HAP-1 (cell line): Measurements from ENCODE around the gene SLC35D3.
A peak's percentile ranks its signal among the peaks of the same experiment; 100 is the strongest.
"Not testable (repeated sequence)": the region's sequence is repeated elsewhere in the genome, so short reads cannot be mapped to it uniquely, and the experiment has no call there.

Experiments
- DNase-seq, 2 experiments: peaks; one replicate each; pipeline ENCODE4 v3.0.0-alpha.2; 2016 to 2020; ENCODE audit warnings: low spot score in 2 of 2
- H3K27me3 ChIP-seq: fragments of 250-450 bp; sonication (Bioruptor Pico); 2 replicates; pipeline ENCODE4 v1.5.1; 2020; ENCODE audit warnings: low read depth, mild to moderate bottlenecking, moderate library complexity
- H3K36me3 ChIP-seq: fragments of 250-450 bp; sonication (Bioruptor Pico); replicated peaks from 2 replicates; pipeline ENCODE4 v1.5.1; 2020; ENCODE audit warnings: mild to moderate bottlenecking
- H3K4me1 ChIP-seq: fragments of 250-450 bp; sonication (Bioruptor Pico); 2 replicates; pipeline ENCODE4 v1.5.1; 2020; ENCODE audit warnings: mild to moderate bottlenecking
- H3K4me3 ChIP-seq: fragments of 250-450 bp; sonication (Bioruptor Pico); 2 replicates; pipeline ENCODE4 v1.5.1; 2020; ENCODE audit warnings: mild to moderate bottlenecking, moderate library complexity
- H3K9me3 ChIP-seq: fragments of 250-450 bp; sonication (Bioruptor Pico); 2 replicates; pipeline ENCODE4 v1.5.1; 2020; ENCODE audit warnings: mild to moderate bottlenecking, moderate library complexity
- in situ Hi-C: fragments of 300-500 bp; cut with MboI; formaldehyde crosslinking; loops from 3 replicates; pipeline ENCODE4 v1.14.3; 2020; ENCODE audit warnings: low sequenced_read_pairs, inconsistent platforms, mixed read lengths

SLC35D3 gene

DNA sequence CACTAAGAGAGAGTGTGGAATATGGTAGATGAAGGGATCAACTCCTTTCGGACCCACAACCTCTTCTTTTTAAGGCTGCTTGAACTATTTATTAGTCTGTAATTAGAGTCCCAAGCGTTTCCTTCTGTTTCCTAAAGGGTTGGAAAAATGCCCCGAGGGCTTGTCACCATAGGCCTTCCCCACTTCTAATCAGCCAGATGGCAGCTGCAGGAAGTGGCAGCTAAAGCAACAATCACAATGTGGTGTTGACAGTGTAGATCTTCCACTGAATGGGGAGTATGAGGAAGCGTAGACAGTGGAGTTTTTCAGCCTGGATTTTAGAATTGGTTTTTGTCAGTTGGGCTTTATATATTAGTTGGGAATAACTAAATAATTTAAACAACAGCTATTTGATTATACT is 40.6 kb downstream of the SLC35D3 start:
- peak; percentile 25 to 53 for DNase-seq
- Histone ChIP-seq H3K4me1 (no peaks in the 10 kb centered on the region), H3K36me3 (no peaks in the 10 kb centered on the region), H3K9me3 (no peaks in the 10 kb centered on the region), H3K4me3 (no peak overlapping the region), H3K27me3 (peaks cover 4% of the 10 kb centered on the region; the same call in 1 of the 2 replicates)
- in situ Hi-C loops, result no loop called here

DNA sequence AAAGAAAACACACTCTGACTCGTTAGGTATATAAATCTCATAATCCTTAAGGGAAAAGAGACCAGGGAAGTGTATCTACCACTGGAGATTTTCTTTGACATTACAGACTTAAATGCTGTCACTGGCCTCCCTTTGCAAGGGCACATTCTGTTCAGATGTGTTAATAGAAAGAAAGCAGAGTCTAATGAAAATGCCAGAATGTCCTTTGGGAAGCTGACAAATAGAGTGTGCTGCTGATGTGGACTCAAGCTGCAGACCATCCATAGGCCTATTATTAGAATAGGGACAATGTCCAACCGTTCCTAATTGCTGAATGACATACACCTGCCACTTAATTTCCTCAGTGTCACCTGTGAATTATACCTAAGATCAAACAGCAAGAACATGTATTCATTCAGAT is 41.2 kb downstream of the SLC35D3 start:
- H3K4me3 ChIP-seq, result no peak overlapping the region
- in situ Hi-C loops, result no loop called here

DNA sequence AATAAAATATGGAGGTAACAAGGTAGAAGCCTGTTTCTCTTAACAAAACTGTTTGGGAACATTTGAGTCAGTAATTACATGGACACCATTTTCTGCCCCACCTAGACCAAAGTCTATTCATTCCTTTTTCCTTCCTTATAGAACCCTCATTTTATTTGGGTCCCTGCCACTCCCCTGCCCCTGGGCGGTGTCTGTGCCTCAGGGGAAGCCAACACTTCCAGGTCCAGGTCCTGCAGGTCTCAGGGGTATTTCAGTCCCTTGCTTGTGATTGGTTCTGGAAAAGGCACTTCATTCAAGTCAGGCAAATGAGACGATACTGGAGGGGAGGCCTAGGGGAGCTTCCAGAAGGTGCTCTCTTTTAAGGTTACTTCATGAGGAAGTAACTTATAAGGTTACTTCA is 42.3 kb downstream of the SLC35D3 start:
- no peak overlapping the region for H3K4me3 ChIP-seq
- DNase-seq, result no peak
- no peaks in the 10 kb centered on the region for H3K9me3 ChIP-seq
- H3K4me1 ChIP-seq, result no peaks in the 10 kb centered on the region
- in situ Hi-C loops, result no loop called here
- H3K36me3 ChIP-seq, result no peaks in the 10 kb centered on the region
- H3K27me3 ChIP-seq, result no peaks in the 10 kb centered on the region

More for the DNA sequence above, 41.2 kb downstream of the SLC35D3 start:
- no peak for DNase-seq
- Histone ChIP-seq H3K4me1 (no peaks in the 10 kb centered on the region), H3K36me3 (no peaks in the 10 kb centered on the region), H3K9me3 (no peaks in the 10 kb centered on the region), H3K27me3 (peaks cover 4% of the 10 kb centered on the region; the same call in 1 of the 2 replicates)

DNA sequence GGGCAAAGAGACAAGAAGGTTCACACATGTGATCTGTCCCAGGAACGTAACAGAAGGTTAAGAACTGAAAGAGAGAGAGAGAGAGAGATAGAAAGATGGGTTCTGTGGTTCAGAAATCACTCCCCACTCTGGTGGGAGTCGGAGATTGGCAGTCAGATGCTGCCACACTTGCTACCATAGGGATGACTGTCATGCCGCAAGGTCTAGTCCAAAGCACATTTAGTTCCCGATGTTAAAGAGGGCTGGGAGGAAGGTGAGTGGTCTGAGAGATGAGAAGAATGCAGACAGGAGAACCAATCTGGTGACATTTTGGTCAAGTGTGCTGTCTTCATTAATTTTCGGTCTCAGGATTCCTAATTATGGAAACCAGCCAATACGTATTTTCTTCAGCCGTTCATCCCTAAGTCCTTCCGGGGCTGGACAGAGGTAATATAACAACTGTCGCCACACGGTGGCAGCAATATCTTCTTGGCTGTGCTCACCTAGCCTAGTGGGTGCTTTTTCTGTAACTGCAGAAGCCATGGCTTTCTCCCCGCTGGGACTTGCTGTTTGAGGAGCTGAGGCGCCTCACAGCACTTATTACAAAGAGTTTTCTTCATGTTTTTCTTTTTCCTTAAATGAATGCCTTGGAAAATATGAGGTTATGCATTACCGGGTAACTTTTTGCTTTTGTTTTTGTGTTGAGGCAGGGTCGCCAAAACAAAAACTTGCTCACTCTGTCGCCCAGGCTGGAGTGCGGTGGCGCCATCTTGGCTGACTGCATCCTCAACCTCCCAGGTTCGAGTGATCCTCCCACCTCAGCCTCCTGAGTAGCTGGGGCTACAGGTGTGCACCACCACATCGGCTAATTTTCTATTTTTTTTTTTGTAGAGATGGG is 46.0 kb downstream of the SLC35D3 start:
- Histone ChIP-seq H3K4me3 (no peak overlapping the region), H3K9me3 (no peaks in the 10 kb centered on the region), H3K27me3 (no peaks in the 10 kb centered on the region), H3K4me1 (no peaks in the 10 kb centered on the region), H3K36me3 (no peaks in the 10 kb centered on the region)
- peak; percentile 77 to 87 for DNase-seq
- in situ Hi-C loops, result no loop called here

- Histone ChIP-seq H3K27me3 (no peaks in the 10 kb centered on the region), H3K36me3 (no peaks in the 10 kb centered on the region), H3K4me1 (no peaks in the 10 kb centered on the region), H3K9me3 (no peaks in the 10 kb centered on the region), H3K4me3 (no peak overlapping the region)
- in situ Hi-C loops, result no loop called here
- no peak for DNase-seq
Measured at GRCh38 chr6:136968837-136969236, 46.7 kb downstream of the SLC35D3 start.

GRCh38 chr6:136969433-136969832 is 47.3 kb downstream of the SLC35D3 start:
- no peak for DNase-seq
- Histone ChIP-seq H3K27me3 (no peaks in the 10 kb centered on the region), H3K9me3 (no peaks in the 10 kb centered on the region), H3K36me3 (no peaks in the 10 kb centered on the region), H3K4me3 (no peak overlapping the region), H3K4me1 (no peaks in the 10 kb centered on the region)
- in situ Hi-C loops, result no loop called here

DNA sequence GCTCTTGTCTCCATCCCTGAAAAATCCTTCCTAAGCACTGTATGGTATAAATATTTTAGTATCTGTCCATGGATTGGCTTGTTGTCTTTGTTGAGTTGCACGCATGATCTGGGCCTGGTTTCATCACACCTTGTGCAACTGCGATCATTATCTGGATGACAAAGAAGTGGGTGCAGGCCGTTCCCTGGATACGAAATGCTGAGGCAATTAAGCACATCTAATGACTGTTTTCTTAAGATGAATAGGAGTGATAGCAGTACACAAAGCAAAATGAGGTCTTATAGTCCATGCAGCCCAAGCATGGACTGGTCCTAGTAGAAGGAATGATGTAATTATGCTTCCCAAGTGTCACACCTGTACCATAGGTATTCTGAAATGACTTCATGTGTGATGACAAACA is 47.8 kb downstream of the SLC35D3 start:
- DNase-seq, result no peak
- no peaks in the 10 kb centered on the region for H3K27me3 ChIP-seq
- H3K9me3 ChIP-seq, result no peaks in the 10 kb centered on the region
- H3K4me3 ChIP-seq, result no peak overlapping the region
- H3K4me1 ChIP-seq, result no peaks in the 10 kb centered on the region
- in situ Hi-C loops, result no loop called here
- no peaks in the 10 kb centered on the region for H3K36me3 ChIP-seq

- no peak for DNase-seq
- H3K9me3 ChIP-seq, result no peaks in the 10 kb centered on the region
- no peak overlapping the region for H3K4me3 ChIP-seq
- no peaks in the 10 kb centered on the region for H3K36me3 ChIP-seq
- H3K27me3 ChIP-seq, result no peaks in the 10 kb centered on the region
- in situ Hi-C loops, result no loop called here
- no peaks in the 10 kb centered on the region for H3K4me1 ChIP-seq
Measured at GRCh38 chr6:136971609-136972008, 49.5 kb downstream of the SLC35D3 start.

- H3K4me3 ChIP-seq, H3K4me1 ChIP-seq, H3K36me3 ChIP-seq, DNase-seq, H3K9me3 ChIP-seq, in situ Hi-C loops, H3K27me3 ChIP-seq: not testable (repeated sequence)
Measured at GRCh38 chr6:136973781-136974180, 51.7 kb downstream of the SLC35D3 start.
